ENCODE results near the gene KIRREL3.

DNA sequence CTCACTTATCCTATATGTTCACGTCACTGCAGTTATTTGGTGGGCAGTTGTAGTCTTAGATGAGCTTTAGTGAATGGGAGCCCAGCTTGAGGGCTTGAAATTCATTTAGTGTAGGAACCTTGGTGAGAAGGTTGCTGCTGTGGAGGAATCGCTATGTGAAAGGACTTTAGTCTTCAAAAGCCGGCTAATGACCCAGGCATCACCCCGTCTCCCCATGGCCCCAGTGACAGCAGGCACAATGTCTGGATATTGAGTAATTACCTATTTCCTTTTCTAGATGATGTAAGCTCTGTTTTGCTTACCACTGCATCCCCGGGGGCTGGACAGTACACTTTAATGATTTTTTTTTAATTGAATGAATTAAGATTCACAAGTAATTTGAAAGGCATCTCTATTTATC lies 361.9 kb downstream of the KIRREL3 start:
- TF ChIP-seq YY1 (IDR thresholded peaks at IDR 0.05; ENCODE audit: insufficient read depth, insufficient read length) (no peak), ZNF274 (IDR thresholded peaks at IDR 0.05; ENCODE audit: low read depth, low read length) (no peak)

Measured in NT2/D1 (cell line).